Adipocyte (in vitro differentiated cells): ENCODE data around the gene NFASC.

Source experiments
- DNase-seq: peaks from one replicate; pipeline ENCODE4 v3.0.0-alpha.2; 2015; ENCODE audit warnings: low read depth
- H3K27me3 ChIP-seq: replicated peaks from 2 replicates; pipeline ENCODE4 v1.7.0; 2013; ENCODE audit warnings: mild to moderate bottlenecking, low read length, moderate library complexity; ENCODE audit not compliant: control insufficient read depth, insufficient read depth
- H3K36me3 ChIP-seq: 2 replicates; pipeline ENCODE4 v1.7.0; 2013; ENCODE audit warnings: low read length, mild to moderate bottlenecking, moderate library complexity; ENCODE audit not compliant: control insufficient read depth, insufficient read depth, severe bottlenecking
- H3K4me1 ChIP-seq: 2 replicates; pipeline ENCODE4 v1.7.0; 2013; ENCODE audit warnings: mild to moderate bottlenecking, low read length, moderate library complexity; ENCODE audit not compliant: control insufficient read depth, insufficient read depth
- H3K4me3 ChIP-seq: 2 replicates; pipeline ENCODE4 v1.7.0; 2013; ENCODE audit warnings: mild to moderate bottlenecking, low read length, moderate library complexity
- H3K9ac ChIP-seq: 2 replicates; pipeline ENCODE4 v1.7.0; 2013; ENCODE audit warnings: mild to moderate bottlenecking, low read length, moderate library complexity
- H3K9me3 ChIP-seq: 2 replicates; pipeline ENCODE4 v1.7.0; 2013; ENCODE audit warnings: mild to moderate bottlenecking, low read length, moderate library complexity; ENCODE audit not compliant: control insufficient read depth

NFASC gene

GRCh38 chr1:205030896-205031295 lies 160.2 kb downstream of the NFASC start:
- no peaks in the 10 kb centered on the region for H3K36me3 ChIP-seq
- DNase-seq, result no peak

DNA sequence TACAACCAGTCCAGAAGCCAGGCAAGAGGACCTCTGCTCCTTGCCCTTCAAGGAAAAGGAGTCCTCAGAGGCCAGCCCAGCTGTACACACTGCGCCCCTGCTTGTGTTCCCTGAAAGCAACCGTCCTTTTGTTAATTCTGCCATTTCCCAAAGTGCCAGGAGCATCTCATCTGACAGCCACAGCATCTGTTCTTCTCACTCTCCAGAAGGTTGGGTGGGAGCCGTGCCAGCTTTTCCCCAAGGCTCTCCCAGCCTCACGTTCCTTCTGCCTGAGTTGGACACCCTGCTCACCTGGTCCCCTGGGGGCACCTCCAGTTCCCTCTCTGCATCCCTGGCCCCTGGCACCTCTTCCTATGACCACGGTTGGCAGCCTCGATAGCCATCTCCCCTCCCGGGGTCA lies 161.8 kb downstream of the NFASC start:
- Histone ChIP-seq H3K4me3 (no peak overlapping the region), H3K27me3 (peaks cover 89% of the 10 kb centered on the region), H3K4me1 (no peaks in the 10 kb centered on the region), H3K9ac (no peak overlapping the region), H3K36me3 (no peaks in the 10 kb centered on the region), H3K9me3 (peaks cover 2% of the 10 kb centered on the region)
- no peak for DNase-seq

More at GRCh38 chr1:205030896-205031295, 160.2 kb downstream of the NFASC start:
- Histone ChIP-seq H3K9me3 (no peaks in the 10 kb centered on the region), H3K4me1 (no peaks in the 10 kb centered on the region), H3K27me3 (peaks cover 87% of the 10 kb centered on the region), H3K4me3 (no peak overlapping the region), H3K9ac (no peak overlapping the region)

- DNase-seq, result no peak
- no peak overlapping the region for H3K4me3 ChIP-seq
- no peak overlapping the region for H3K9ac ChIP-seq
- no peaks in the 10 kb centered on the region for H3K4me1 ChIP-seq
- H3K36me3 ChIP-seq, result no peaks in the 10 kb centered on the region
- peaks cover 2% of the 10 kb centered on the region for H3K9me3 ChIP-seq
- H3K27me3 ChIP-seq, result peaks cover 75% of the 10 kb centered on the region
Measured at GRCh38 chr1:205037539-205037938, 166.9 kb downstream of the NFASC start.

DNA sequence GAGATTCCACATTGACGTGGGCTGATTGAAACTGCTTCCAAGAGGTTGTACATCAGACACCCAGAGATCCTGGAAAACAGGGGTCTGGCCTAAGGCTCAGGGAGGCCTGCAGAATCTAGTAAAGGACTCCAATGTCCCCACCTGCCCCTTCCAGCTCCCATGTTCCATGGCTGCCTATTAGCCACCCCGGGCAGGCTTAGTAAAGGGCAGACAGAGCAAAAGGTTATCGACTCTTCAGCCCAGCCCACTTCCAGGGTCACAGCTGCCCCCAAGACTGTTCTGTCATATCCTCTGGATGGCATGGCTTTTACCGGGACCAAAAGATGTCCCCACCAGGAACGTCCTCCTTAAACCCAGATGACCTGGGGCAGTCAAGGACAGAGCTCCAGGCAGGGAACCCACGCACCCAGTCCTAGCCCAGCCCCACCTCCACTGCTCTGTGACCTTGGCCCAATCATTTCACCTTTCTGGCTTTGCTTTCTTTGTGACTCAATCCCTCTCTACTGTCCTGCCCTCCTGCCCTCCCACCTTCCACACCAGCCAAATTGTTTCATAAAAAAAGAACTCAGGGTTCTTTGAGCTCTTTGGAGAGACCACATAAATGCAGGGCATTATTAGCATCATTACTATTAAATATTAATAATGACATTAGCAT lies 167.6 kb downstream of the NFASC start:
- H3K4me1 ChIP-seq, result no peaks in the 10 kb centered on the region
- no peak overlapping the region for H3K9ac ChIP-seq
- H3K27me3 ChIP-seq, result peaks cover 68% of the 10 kb centered on the region
- H3K9me3 ChIP-seq, result peaks cover 2% of the 10 kb centered on the region
- DNase-seq, result no peak
- H3K36me3 ChIP-seq, result no peaks in the 10 kb centered on the region
- H3K4me3 ChIP-seq, result no peak overlapping the region

- peaks cover 72% of the 10 kb centered on the region for H3K27me3 ChIP-seq
- DNase-seq, result no peak
- no peaks in the 10 kb centered on the region for H3K4me1 ChIP-seq
- H3K4me3 ChIP-seq, result no peak overlapping the region
- no peak overlapping the region for H3K9ac ChIP-seq
- no peaks in the 10 kb centered on the region for H3K36me3 ChIP-seq
- H3K9me3 ChIP-seq, result no peaks in the 10 kb centered on the region
Measured at GRCh38 chr1:205041001-205041715, 170.5 kb downstream of the NFASC start.

GRCh38 chr1:205041998-205042910 lies 171.6 kb downstream of the NFASC start:
- H3K4me3 ChIP-seq, result no peak overlapping the region

GRCh38 chr1:205042911-205043806 lies 172.5 kb downstream of the NFASC start, which contains the start of gene CNTN2:
Gene CNTN2 (plus strand): TSS chr1:205043212. CDS start chr1:205053186, 9,974 bp downstream.
- Histone ChIP-seq H3K27me3 (peaks cover 79% of the 10 kb centered on the region), H3K4me3 (no peak within 1 kb of the TSS), H3K9me3 (no peaks in the 10 kb centered on the region), H3K4me1 (no peaks in the 10 kb centered on the region), H3K36me3 (no peaks in the 10 kb centered on the region), H3K9ac (no peak within 1 kb of the TSS)
- DNase-seq, result peak; percentile 10

More at GRCh38 chr1:205041998-205042910, 171.6 kb downstream of the NFASC start:
- no peak overlapping the region for H3K9ac ChIP-seq
- H3K4me1 ChIP-seq, result no peaks in the 10 kb centered on the region
- DNase-seq, result no peak
- no peaks in the 10 kb centered on the region for H3K36me3 ChIP-seq
- peaks cover 74% of the 10 kb centered on the region for H3K27me3 ChIP-seq
- H3K9me3 ChIP-seq, result no peaks in the 10 kb centered on the region

GRCh38 chr1:205043866-205044265 lies 173.2 kb downstream of the NFASC start:
- no peaks in the 10 kb centered on the region for H3K4me1 ChIP-seq
- no peaks in the 10 kb centered on the region for H3K36me3 ChIP-seq
- no peak for DNase-seq
- no peak overlapping the region for H3K9ac ChIP-seq
- no peak overlapping the region for H3K4me3 ChIP-seq
- peaks cover 84% of the 10 kb centered on the region for H3K27me3 ChIP-seq
- H3K9me3 ChIP-seq, result no peaks in the 10 kb centered on the region

GRCh38 chr1:205044741-205045140 lies 174.1 kb downstream of the NFASC start:
- H3K27me3 ChIP-seq, result peaks cover 84% of the 10 kb centered on the region

DNA sequence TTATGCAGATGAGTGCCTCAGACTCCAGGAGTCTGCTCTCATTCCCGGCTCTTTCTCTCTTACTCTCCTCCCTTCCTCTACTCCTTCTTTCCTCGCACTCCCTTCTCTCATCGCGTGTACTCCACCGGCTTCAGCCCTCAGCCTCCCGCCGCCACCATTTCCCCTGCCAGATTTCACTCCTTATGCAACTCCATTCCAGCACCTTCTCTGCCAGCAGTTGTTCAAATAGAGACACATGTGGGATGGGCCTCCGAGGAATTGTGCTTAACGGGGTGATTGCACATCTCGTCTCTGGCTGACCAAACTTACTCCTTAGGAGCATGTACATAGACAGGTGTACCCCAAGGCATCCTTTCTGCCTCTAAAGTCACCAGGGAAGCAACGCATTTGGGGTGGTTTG lies 174.5 kb downstream of the NFASC start:
- DNase-seq, result no peak
- Histone ChIP-seq H3K9ac (no peak overlapping the region), H3K27me3 (peaks cover 84% of the 10 kb centered on the region), H3K9me3 (no peaks in the 10 kb centered on the region), H3K4me1 (peaks cover 2% of the 10 kb centered on the region), H3K36me3 (no peaks in the 10 kb centered on the region), H3K4me3 (no peak overlapping the region)

More at GRCh38 chr1:205044741-205045140, 174.1 kb downstream of the NFASC start:
- Histone ChIP-seq H3K36me3 (no peaks in the 10 kb centered on the region), H3K9me3 (no peaks in the 10 kb centered on the region), H3K4me3 (no peak overlapping the region), H3K4me1 (peaks cover 2% of the 10 kb centered on the region), H3K9ac (no peak overlapping the region)
- DNase-seq, result no peak
